GM12872 (cell line): ENCODE measurements around the gene TUSC7.

ENCODE experiments used
- CTCF ChIP-seq: IDR thresholded peaks from 3 replicates; pipeline ENCODE4 v1.5.1; 2011; ENCODE audit warnings: low read depth, mild to moderate bottlenecking, low read length, moderate library complexity; ENCODE audit not compliant: insufficient read depth

TUSC7 gene

GRCh38 chr3:116678853-116679252 is 30.7 kb upstream of the TUSC7 start:
- TF ChIP-seq CTCF, result no peak

GRCh38 chr3:116691041-116691440 is 18.5 kb upstream of the TUSC7 start:
- TF ChIP-seq CTCF, result no peak

GRCh38 chr3:116701070-116701469 is 8.5 kb upstream of the TUSC7 start:
- TF ChIP-seq CTCF, result no peak

GRCh38 chr3:116702334-116702733 is 7.2 kb upstream of the TUSC7 start:
- TF ChIP-seq CTCF, result no peak

GRCh38 chr3:116707531-116707930 is 2.0 kb upstream of the TUSC7 start:
- no peak for TF ChIP-seq CTCF

GRCh38 chr3:116716490-116716889 is 6.9 kb downstream of the TUSC7 start:
- TF ChIP-seq CTCF, result no peak

- no peak for TF ChIP-seq CTCF
Measured at GRCh38 chr3:116717566-116717965, 8.0 kb downstream of the TUSC7 start.

- TF ChIP-seq CTCF, result no peak
Measured at GRCh38 chr3:116728454-116728853, 18.9 kb downstream of the TUSC7 start.
